GM12873 (cell line): ENCODE measurements around the gene TLR5.
A peak's percentile ranks its signal among the peaks of the same experiment; 100 is the strongest.

Experiments used
- CTCF ChIP-seq: IDR thresholded peaks from 2 replicates; pipeline ENCODE4 v1.5.1; 2012; ENCODE audit warnings: low read depth, mild to moderate bottlenecking, moderate library complexity, low read length, control low read depth; ENCODE audit not compliant: insufficient read depth; ENCODE audit errors: missing control alignments

The TLR5 gene

GRCh38 chr1:223135176-223135942 lies 7.7 kb downstream of the TLR5 start:
- TF ChIP-seq CTCF: no peak

- peak; percentile 89 for TF ChIP-seq CTCF
Observed at GRCh38 chr1:223133824-223134435, 9.1 kb downstream of the TLR5 start.

- TF ChIP-seq CTCF: no peak
Observed at GRCh38 chr1:223133306-223133823, 9.7 kb downstream of the TLR5 start.

- TF ChIP-seq CTCF: peak; percentile 83
Observed at GRCh38 chr1:223129229-223129901, 13.7 kb downstream of the TLR5 start.

- TF ChIP-seq CTCF: no peak
Observed at GRCh38 chr1:223126741-223127140, 16.3 kb downstream of the TLR5 start.

GRCh38 chr1:223125766-223126165 lies 17.3 kb downstream of the TLR5 start:
- no peak for TF ChIP-seq CTCF

GRCh38 chr1:223123011-223123610 lies 19.9 kb downstream of the TLR5 start:
- no peak for TF ChIP-seq CTCF
